ENCODE measurements around the gene TEN1. TPM values are rescaled to one million over a fixed set of nuclear protein-coding genes. Genes with fewer than 3 reads are reported as not detected.
A peak's percentile ranks its signal among the peaks of the same experiment; 100 is the strongest.

Gene TEN1
- total and polyA plus RNA-seq, 9 of the 15 experiments (the other 6 are each of a cell fraction or from before 2014, with no cell fraction given): 1.3 to 25.7 (median 10.1) TPM

DNA sequence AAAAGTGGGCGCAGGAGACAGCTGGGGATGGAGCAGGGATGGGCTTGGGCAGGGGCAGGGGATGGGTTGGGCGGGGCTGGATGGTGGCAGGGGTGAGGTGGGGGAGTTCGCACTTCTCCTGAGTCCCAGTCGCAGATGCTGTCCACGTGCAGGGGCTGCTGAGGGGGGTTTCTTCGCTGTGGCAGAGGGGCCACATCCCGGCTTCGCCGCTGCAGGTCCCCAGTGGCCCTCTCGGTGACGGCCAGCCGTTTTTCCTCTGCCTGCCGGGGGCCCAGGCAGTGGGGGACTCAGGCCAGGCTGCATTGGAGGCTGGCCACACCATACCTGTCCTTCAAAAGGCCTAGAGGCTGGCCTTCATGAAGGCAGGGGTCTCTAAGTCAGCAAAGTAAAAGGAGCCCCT is 39.8 kb downstream of the TEN1 start:
- Histone ChIP-seq H3K9me3 (replicated peaks; ENCODE audit: control insufficient read depth, insufficient read depth, low read depth, low read length) (no peaks in the 10 kb centered on the region), H3K9me1 (ENCODE audit: control insufficient read depth, insufficient read depth, low read length) (no peaks in the 10 kb centered on the region), H3K79me2 (ENCODE audit: control insufficient read depth, insufficient read depth, low read length) (no peaks in the 10 kb centered on the region), H3K4me2 (ENCODE audit: insufficient read depth, low read length) (no peak overlapping the region), H3K36me3 (ENCODE audit: control insufficient read depth, insufficient read depth, low read length) (no peaks in the 10 kb centered on the region), H2AFZ (ENCODE audit: low read depth, low read length) (no peak overlapping the region), H3K27me3 (ENCODE audit: control insufficient read depth in 2 of 2, insufficient read depth in 2 of 2, low read length in 2 of 2) (peaks cover 17 to 45% of the 10 kb centered on the region in 2 experiments; a peak in 4 of 5 replicates), H3K4me1 (replicated peaks in 1 of 2; ENCODE audit: control insufficient read depth in 2 of 2, insufficient read depth in 2 of 2, low read length in 2 of 2) (peaks cover 0 to 56% of the 10 kb centered on the region in 2 experiments; a peak in 3 of 5 replicates), H3K27ac (ENCODE audit: extremely low read depth, low read depth, low read length) (no peak overlapping the region), H4K20me1 (replicated peaks; ENCODE audit: control insufficient read depth, insufficient read depth, low read length) (0 out of 2 replicates have a peak, but pooled peaks cover 6% of the 10 kb centered on the region), H3K9ac (ENCODE audit: insufficient read depth in 1 of 2, low read depth in 2 of 2, low read length in 2 of 2) (peak overlapping the region in 1 of 2 experiments; percentile 35; a peak in 2 of 4 replicates), H3K4me3 (no peak overlapping the region)
- intact Hi-C loops (cut with micrococcal nuclease): loop anchor here (5.0 kb wide), 1 partner anchor 258 kb away; no protein-coding TSS in a partner anchor
- ChIA-PET CTCF (ENCODE audit: low intra/inter-chr PET ratio) (no interaction called here), POLR2A (interaction anchor here (0.6 to 1.4 kb wide), 3 partner anchors 11 to 251 kb away, joined by 3 to 4 read pairs (median 3); no protein-coding TSS in a partner anchor)
- DNase-seq (ENCODE audit: extremely low read depth in 1 of 4, low spot score in 3 of 4) (no peak), ATAC-seq (no peak), FAIRE-seq (no peak)
- BruUV-seq (replicated peaks): no TSS peak
- in situ Hi-C loops (cut with MboI): no loop called here
- TF ChIP-seq, protein P1, sequence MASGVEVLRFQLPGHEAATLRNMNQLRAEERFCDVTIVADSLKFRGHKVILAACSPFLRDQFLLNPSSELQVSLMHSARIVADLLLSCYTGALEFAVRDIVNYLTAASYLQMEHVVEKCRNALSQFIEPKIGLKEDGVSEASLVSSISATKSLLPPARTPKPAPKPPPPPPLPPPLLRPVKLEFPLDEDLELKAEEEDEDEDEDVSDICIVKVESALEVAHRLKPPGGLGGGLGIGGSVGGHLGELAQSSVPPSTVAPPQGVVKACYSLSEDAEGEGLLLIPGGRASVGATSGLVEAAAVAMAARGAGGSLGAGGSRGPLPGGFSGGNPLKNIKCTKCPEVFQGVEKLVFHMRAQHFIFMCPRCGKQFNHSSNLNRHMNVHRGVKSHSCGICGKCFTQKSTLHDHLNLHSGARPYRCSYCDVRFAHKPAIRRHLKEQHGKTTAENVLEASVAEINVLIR (CRISPR knock-in tag; IDR thresholded peaks at IDR 0.05): no peak
- no peak for TF ChIP-seq ESRRA (IDR thresholded peaks at IDR 0.05; ENCODE audit: borderline replicate concordance, low read depth)
- no peak for TF ChIP-seq PHF8 (IDR thresholded peaks at IDR 0.05; ENCODE audit: borderline replicate concordance, low read length)
- TF ChIP-seq, protein P2, sequence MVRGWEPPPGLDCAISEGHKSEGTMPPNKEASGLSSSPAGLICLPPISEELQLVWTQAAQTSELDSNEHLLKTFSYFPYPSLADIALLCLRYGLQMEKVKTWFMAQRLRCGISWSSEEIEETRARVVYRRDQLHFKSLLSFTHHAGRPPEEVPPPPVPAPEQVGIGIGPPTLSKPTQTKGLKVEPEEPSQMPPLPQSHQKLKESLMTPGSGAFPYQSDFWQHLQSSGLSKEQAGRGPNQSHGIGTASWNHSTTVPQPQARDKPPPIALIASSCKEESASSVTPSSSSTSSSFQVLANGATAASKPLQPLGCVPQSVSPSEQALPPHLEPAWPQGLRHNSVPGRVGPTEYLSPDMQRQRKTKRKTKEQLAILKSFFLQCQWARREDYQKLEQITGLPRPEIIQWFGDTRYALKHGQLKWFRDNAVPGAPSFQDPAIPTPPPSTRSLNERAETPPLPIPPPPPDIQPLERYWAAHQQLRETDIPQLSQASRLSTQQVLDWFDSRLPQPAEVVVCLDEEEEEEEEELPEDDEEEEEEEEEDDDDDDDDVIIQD (CRISPR knock-in tag; IDR thresholded peaks at IDR 0.05): no peak
- TF ChIP-seq RBBP5 (IDR thresholded peaks at IDR 0.05; ENCODE audit: borderline replicate concordance, insufficient read depth, low read length, poor library complexity, severe bottlenecking): no peak
- TF ChIP-seq HDAC1 (IDR thresholded peaks at IDR 0.05): no peak
- TF ChIP-seq U2AF2 (optimal IDR thresholded peaks at IDR 0.05; ENCODE audit: low read depth, low read length): no peak
- TF ChIP-seq, protein P3, sequence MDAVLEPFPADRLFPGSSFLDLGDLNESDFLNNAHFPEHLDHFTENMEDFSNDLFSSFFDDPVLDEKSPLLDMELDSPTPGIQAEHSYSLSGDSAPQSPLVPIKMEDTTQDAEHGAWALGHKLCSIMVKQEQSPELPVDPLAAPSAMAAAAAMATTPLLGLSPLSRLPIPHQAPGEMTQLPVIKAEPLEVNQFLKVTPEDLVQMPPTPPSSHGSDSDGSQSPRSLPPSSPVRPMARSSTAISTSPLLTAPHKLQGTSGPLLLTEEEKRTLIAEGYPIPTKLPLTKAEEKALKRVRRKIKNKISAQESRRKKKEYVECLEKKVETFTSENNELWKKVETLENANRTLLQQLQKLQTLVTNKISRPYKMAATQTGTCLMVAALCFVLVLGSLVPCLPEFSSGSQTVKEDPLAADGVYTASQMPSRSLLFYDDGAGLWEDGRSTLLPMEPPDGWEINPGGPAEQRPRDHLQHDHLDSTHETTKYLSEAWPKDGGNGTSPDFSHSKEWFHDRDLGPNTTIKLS (IDR thresholded peaks at IDR 0.05; ENCODE audit: borderline replicate concordance, low read depth): no peak
- TF ChIP-seq HMG20A (CRISPR knock-in tag; conservative IDR thresholded peaks at IDR 0.05): no peak
- no peak for TF ChIP-seq BCL6 (CRISPR knock-in tag; IDR thresholded peaks at IDR 0.05)
- TF ChIP-seq ZNF561 (CRISPR knock-in tag; conservative IDR thresholded peaks at IDR 0.05): no peak
- 54% methylated on average over 9 of the region's 13 CpGs for WGBS (ENCODE audit: insufficient coverage, low coverage, missing lambda C conversion rate)
